ENCODE results near the gene TRPM4. TPM values are rescaled to one million over a fixed set of nuclear protein-coding genes. Genes with fewer than 3 reads are reported as not detected.

Gene TRPM4
- total and polyA plus RNA-seq, 2 of the 13 experiments (the other 11 are each of a cell fraction or from before 2014, with no cell fraction given) = 1.9 to 4.3 TPM

GRCh38 chr19:49127674-49128544 lies 29.7 kb upstream of the TRPM4 start (continued):
- TF ChIP-seq PAF1 (CRISPR knock-in tag; IDR thresholded peaks at IDR 0.05) (no peak), NR3C1 (CRISPR knock-in tag; IDR thresholded peaks at IDR 0.05) (0 out of 2 replicates have a peak, but pooled peaks have one; percentile 57), ZNF691 (CRISPR knock-in tag; IDR thresholded peaks at IDR 0.05; ENCODE audit: borderline replicate concordance, low read depth) (peak; percentile 98), KDM3A (CRISPR knock-in tag; IDR thresholded peaks at IDR 0.05; ENCODE audit: low read depth) (peak; percentile 62; the same call in 1 of the 2 replicates), ZNF572 (CRISPR knock-in tag; IDR thresholded peaks at IDR 0.05) (no peak; the same call in 1 of the 2 replicates), ZBTB43 (CRISPR knock-in tag; conservative IDR thresholded peaks at IDR 0.05) (peak; percentile 98), HBP1 (CRISPR knock-in tag; IDR thresholded peaks at IDR 0.05; ENCODE audit: low read depth) (peak; percentile 100), ZNF710 (CRISPR knock-in tag; IDR thresholded peaks at IDR 0.05; ENCODE audit: borderline replicate concordance) (peak; percentile 65; the same call in 1 of the 2 replicates), RBM22 (optimal IDR thresholded peaks at IDR 0.05; ENCODE audit: low read length) (no peak), ZNF850 (CRISPR knock-in tag; conservative IDR thresholded peaks at IDR 0.05) (no peak; the same call in 1 of the 2 replicates), USF2 (IDR thresholded peaks at IDR 0.05; ENCODE audit: low read depth, low read length) (no peak), USF2 (CRISPR knock-in tag; IDR thresholded peaks at IDR 0.05; ENCODE audit: borderline replicate concordance) (no peak), ZBTB7B (CRISPR knock-in tag; IDR thresholded peaks at IDR 0.05) (peak; percentile 81), ZFP36L2 (CRISPR knock-in tag; IDR thresholded peaks at IDR 0.05) (peak; percentile 94), ZNF326 (CRISPR knock-in tag; IDR thresholded peaks at IDR 0.05; ENCODE audit: borderline replicate concordance) (0 out of 2 replicates have a peak, but pooled peaks have one; percentile 58), HOXA5 (CRISPR knock-in tag; IDR thresholded peaks at IDR 0.05) (peak; percentile 97), PRPF4 (IDR thresholded peaks at IDR 0.05; ENCODE audit: low read depth, low read length, poor library complexity, severe bottlenecking) (no peak), ZFX (CRISPR knock-in tag; IDR thresholded peaks at IDR 0.05; ENCODE audit: low read depth) (peak; percentile 94), MTERF4 (CRISPR knock-in tag; IDR thresholded peaks at IDR 0.05) (peak; percentile 99), SIX4 (CRISPR knock-in tag; IDR thresholded peaks at IDR 0.05) (peak; percentile 80; the same call in 1 of the 2 replicates)

Data from HepG2 (cell line).